Non-pigmented ciliary epithelial cell (primary cell): ENCODE measurements around the gene BCO2.

Experiments used
- DNase-seq: peaks from one replicate; pipeline ENCODE4 v3.0.0-alpha.2; 2010; ENCODE audit warnings: low read depth

The BCO2 gene

DNA sequence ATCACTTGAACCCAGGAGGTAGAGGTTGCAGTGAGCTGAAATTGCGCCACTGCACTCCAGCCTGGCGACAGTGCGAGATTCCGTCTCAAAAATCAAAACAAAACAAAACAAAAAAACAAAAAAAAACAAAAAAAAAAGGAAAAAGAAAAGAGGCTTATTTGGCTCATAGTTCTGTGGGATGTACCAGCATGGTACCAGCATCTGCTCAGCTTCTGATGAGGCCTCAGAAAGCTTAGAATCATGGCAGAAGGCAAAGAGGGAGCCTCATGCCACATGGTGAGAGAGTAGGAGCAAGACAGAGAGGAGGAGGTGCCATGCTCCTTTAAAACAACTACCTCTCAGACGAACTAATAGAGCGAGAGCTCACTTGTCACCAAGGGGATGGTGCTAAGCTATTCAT, 40.3 kb downstream of the BCO2 start:
- DNase-seq, result no peak

DNA sequence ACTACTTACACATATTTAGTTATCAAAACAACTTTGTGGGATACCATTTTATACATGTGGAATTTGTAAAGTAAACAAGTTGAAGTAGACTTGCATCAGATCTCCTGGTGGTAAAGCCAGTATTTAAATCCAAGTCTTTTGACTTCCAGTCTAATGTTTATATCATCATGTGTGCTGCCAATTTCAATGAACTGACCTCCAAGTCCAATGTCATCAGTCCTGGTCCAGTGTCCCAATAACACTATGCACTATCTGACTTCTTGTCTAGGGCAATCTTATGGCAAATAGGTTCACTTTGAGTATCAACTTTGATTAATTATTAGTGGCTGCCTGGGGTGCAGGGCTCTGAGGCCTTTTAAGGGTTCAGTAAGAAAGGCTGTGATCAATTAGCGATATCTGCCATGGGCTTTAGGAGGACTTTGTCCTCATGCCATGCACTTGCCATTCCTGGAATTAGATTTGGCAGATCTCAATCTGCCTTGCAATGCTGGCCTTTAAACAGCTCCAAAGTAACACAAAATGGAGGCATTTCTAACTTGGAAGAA, 41.3 kb downstream of the BCO2 start:
- no peak for DNase-seq

DNA sequence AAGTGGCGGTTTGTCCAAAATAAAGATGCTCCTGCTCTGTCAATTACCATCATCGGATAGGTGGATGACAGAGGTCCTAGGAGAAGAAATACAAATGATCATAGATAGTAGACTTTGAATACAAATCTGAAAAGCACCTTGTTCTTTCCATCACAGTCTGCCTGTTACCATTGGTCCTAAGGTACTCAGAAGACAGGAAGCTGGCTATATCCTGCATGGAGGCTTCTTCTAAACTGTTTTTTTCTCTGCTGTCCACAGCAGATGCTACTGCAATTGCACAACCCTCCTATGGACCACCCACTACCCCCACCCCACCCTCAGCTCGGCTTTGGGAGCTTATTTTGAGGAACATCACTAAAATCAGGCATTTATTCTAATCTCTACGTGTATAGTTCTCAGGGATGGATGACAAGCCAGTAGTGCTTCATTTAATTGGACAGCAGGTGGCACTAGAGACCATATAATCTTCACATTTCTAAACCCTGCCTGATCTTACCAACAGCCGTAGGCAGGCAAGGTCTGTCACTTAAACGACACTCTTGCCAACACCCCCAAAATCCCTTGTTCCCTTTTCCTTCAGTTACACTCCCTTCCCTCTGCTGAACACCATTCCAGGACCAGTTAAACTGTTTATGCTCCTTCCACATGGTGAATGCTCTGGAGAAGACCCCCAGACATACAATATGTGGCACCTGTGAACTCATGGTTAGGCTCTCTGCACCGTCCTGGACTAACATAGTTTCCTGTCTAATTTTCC, 44.3 kb downstream of the BCO2 start:
- DNase-seq, result no peak

DNA sequence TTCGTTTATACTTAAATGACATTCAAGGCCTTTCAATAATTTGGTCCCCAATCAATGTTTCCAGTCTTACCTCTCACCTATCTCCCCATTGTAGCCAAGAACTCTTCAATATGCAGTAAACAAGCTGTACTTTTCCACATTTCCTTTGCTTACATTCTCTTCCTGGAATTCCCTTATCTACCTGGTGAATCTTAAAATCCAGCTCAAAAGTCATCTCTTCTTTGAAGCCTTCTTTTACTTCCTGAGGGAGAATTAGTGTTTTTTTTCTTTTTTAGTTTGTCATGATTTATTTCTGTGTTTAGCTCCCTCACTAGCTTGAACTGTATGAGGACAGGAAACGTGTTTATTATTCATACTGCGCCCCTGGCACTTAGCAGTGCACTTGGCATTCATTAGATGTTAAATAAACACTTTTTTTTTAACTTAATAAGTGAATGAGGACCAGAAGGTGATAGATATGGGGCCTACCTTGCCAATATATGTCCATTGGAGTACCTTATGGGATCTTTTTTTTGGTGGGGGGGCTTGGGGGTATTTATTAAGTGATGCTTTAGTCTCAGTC, 46.0 kb downstream of the BCO2 start:
- DNase-seq, result no peak

DNA sequence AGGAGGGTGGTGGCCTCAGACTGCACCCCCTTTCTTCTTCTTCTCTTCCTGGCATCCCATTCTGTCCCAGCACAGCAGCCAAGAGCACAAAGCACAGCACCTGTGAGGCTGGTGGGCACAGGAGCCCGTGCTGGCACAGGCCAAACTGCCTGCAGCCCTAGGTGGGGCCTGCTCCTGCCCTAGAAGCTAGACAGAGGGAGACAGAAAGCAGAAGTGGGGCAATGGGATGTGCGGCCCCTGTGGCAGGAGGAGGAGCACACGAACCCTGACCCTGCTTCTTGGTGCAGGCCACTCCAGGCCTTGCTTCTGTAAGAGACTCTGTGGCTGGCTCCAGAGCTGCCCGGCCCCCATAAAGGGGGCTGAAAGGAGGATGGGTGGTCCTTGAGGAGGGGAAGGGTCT, 47.0 kb downstream of the BCO2 start:
- DNase-seq, result no peak

DNA sequence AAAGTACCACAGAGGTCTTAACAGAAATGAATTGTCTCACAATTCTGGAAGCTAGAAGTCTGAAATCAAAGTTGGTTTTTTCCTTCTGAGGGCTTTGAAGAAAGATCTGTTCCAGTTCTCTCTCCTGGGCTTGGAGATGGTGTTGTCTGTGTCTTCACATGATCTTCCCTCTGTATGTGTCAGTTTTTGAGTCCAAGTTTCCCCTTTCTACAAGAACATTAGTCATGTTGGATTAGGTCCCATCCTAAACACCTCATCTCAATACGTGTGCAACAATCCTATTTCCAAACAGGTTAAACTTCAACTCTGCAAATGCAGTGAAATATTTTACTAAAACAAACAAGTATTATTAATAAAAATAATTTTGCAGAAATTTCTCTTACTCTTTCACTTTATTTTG, 47.8 kb downstream of the BCO2 start:
- no peak for DNase-seq

DNA sequence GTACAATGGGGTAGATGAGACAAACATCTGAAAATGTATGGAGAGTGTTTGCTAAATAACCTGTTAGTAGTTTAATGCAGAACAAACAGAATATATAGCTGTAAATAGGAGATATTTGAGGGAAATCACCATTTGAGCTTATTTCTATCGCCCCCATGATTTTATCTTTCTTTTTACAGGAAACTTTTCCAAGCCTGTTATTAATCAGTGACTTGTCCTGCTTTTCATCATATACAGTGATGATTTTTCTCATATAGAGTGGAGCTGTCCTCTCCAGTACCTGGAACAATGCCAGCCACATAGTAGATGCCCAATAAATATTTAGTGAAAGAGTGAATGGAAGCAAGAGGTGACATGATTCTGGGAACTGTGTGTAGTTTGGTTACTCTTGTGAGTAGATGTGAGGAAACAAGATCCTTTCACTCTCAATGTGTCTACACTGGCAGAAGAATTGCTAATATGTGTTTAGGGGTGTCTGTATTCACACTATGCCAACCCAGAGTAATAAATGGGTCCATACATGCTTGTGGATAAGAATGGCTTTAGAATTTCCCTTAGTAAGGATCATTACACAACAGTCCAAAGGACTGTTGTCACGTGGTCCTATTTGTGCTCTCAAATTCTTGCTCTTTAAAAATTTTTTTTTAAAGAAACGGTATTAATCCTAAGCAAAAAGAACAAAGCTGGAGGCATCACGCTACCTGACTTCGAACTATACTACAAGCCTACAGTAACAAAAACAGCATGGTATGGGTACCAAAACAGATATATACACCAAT, 48.6 kb downstream of the BCO2 start:
- no peak for DNase-seq

DNA sequence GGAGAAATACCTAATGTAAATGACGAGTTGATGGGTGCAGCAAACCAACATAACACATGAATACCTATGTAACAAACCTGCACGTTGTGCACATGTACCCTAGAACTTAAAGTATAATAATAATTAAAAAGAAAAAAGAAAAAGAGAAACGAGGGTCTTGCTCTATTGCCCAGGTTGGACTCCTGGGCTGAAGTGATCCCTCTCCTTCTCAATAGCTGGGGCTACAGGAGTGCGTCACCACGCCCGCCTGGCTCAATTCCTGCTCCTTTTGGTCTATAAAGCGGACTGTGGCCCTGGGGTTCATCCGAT, 50.4 kb downstream of the BCO2 start:
- no peak for DNase-seq

DNA sequence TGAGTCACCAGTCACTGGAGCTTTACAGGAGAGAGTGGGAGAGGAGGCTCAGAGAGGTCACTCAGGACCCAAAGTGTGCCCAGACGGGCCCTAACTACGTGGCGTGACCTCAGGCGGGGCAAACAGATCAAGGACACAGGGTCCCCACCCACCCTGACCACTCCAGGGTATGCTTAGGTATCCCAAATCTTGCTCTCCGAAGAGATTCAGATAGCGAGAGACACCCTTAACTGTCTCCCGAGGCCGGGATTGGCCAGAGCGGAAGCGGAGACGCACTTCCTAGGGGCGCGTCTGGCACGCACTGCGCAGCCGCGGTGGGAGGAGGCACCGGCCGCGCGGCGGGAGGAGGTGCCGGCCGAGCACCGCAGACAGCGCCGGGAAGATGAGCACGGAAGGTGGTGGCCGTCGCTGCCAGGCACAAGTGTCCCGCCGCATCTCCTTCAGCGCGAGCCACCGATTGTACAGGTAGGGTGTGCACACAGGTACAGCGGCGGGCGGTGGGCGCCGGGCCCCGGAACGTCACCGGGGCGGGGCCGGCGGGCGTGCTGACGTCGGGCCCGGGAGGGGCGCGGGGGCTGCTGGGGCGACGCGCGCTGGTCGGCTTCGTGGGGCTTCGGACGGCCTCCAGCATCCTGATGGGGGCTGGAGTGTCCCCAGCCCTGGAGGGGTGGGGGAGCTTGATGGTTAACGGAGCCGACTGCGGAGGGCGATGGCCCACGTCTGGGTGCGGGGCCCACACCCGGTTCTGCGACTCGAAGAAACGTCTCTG, 50.9 kb downstream of the BCO2 start, which contains the start of gene PTS:
PTS (plus strand) TSS at position 367 of the 769 bp plus-strand sequence; CDS start at position 383, 16 bp downstream.
- DNase-seq, result peak; percentile 51

DNA sequence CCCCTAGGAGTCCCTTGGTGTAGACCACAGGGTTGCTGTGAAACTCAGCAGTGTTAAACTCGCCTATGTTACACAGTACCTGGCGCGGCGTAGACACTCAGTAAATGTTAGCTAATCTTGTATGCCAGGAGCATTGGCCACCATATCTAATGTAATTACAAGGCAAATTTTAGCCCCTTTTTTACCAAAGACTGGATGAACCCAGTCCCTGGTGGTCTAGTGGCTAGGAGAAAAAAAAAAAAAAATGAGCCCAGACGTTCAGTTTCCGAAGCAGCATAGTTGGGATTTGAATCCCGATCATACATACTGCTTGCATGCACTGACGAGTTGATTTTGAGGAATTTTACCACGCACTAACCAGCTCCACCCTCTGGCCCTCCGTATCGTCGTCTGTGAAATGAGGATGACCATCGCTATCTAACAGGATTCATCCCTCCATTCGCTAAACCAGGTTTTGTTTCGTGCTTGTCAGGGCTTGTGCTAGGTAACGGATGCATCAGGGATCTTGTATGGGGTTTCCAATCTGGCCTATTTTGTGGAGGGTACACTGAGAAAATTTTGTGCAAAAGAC, 51.6 kb downstream of the BCO2 start:
- DNase-seq, result no peak

DNA sequence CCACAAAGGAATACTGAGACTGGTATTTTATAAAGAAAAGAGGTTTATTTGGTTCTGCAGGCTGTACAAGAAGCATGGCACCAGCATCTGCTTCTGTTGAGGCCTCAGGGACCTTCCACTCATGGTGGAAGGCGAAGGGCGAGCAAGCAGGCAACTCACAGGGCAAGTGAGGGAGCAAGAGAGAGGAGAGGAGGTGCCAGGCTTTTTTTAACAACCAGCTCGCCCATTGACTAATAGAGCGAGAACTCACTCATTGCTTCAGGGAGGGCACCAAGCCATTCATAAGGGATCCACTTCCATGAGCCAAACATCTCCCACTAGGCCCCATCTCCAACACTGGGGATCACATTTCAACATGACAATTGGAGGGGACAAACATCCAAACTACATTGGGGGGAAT, 52.2 kb downstream of the BCO2 start:
- DNase-seq, result no peak

DNA sequence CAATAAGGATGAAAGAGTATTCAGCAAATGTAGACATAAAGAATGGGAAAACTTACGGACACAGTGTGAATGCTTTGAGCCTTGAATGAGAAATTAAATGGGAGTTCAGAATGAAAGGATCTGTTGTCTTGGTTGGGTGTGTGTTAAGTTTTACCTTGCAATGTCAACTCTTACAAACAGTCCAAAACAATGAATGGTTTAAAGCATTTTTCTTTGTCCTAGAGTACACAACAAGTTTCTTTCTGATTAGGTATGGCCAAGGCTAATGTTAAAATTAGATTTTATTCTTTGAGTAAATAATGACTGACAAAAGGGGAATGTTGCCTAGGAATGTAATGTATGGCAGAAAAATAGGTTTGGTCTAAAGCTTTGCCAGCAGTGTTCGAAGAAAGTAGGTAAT, 53.4 kb downstream of the BCO2 start:
- DNase-seq, result no peak

DNA sequence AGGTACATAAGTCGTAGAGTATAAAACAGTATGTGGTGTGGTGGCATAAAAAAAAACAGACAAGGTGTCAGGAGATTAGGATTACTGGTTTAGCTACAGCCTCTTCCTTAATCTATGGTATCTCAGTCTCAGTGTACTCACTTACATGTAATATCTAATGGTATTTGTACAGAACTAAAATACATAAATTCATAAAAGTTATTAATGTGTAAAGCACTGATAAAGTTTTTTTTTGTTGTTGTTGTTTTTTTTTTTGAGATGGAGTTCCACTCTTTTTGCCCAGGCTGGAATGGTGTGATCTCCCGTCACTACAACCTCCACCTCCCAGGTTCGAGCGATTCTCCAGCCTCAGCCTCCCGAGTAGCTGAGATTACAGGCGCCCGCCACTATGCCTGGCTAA, 53.8 kb downstream of the BCO2 start:
- DNase-seq, result no peak

DNA sequence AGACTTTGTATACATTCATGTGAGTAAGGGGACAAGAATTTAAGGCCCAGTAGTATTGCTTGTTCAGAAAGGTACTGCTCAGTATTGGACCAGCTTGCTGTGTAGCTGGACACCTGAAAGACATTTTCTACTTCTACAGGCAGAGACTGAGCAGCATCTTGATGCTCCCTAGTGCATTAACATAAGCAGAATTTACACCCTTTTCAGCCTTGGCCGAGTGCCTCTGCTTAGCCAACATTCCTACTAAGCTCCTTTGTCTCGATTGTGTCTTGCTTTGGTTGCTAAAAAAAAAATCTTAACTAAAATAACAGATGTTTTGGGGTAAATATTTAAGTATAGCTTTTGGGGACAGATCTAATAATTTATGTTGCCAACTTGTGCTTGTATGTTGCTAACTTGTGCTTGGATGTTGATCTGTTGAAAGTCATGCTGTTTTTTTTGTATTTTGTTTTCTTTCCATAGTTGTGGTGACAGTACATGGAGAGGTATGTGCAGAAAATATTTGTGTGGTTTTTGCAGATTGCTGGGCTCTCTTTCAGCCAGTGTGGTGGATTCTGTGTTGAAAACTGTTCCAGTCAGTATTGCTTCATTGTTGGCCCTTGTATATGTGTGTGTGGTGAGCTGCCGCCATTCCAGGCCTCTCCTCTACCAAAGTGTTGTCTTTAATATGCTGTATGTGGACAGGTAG, 54.6 kb downstream of the BCO2 start:
- DNase-seq, result peak; percentile 80

DNA sequence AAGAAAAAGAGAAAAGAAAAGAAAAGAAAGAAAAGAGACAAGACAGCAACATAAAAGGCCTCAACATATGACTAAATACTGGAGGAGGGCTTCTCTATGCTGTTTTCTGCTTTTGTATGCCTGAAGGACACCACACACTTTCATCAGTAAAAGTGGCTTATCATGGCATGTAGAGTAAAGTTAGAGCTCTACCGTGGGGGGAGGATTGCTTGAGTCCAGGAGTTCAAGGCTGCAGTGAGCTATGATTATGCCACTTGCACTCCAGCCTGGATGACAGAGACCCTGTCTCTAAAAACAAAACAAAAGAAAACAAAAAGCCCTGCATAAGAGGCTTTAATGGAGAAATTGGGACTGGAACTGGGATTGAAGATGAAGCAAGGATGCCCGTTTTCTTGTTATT, 56.6 kb downstream of the BCO2 start:
- DNase-seq, result no peak

DNA sequence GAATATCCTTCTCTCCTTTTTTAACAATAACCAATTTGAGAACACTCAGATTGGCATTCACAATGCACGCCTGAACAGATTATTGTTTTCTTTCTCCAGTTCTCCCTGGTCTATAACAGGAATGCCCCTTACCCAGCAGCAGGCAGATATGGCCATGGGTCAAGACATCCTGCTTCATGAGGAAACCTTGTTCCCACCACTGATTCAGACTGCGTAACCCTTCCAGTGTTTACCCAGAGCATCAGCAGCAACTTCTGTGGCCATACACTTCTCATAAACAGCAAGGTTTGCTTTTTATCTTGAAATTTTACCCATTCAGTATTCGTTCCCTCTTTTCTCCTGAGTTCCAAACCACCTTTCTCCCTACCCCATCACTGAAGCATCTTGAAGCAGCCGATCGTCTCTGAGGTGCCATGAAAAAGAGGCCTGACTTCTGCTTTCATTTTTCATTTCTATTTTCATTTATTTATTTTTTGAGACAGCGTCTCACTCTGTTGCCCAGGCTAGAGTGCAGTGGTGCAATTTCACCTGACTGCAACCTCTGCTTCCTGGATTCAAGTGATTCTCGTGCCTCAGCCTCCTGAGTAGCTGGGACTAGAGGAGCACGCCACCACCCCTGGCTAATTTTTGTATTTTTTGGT, 60.6 kb downstream of the BCO2 start:
- DNase-seq, result no peak

DNA sequence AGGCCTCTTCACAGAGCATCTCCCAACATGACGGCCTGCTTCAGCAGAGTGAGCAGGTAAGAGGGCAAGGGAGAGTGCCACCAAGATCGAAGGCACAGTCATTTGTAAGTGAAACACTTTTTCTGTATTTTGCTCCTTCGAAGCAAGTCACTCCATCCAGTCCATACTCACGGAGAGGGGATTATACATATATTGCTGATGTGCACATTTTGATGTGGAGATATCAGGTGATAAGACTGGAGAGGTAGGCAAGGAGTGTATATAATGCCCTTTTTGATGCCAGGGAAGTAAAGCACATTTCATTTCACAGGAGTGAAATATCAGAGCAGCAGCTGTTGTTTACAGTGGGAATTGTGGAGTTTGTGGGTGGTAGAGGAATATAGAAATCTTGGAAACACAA, 62.1 kb downstream of the BCO2 start:
- no peak for DNase-seq

DNA sequence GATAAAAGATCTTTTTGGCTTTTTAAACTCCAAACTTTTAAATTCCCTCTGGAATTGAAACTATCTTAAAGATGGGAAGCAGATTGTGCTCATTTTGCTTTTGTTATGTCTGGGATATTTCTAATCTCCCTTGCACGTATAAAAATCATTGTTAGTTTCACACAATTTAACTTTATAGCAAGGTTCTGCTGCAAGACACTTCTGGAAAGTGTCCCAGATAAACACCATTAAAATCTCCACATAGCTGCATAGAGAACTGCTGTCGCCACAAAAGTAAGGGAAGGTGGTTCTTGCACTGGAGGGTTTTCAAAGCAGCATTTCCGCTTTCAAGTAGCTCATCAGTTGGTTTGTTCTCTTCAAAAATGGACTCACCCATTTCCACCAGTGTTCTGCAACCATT, 62.7 kb downstream of the BCO2 start:
- DNase-seq, result no peak

DNA sequence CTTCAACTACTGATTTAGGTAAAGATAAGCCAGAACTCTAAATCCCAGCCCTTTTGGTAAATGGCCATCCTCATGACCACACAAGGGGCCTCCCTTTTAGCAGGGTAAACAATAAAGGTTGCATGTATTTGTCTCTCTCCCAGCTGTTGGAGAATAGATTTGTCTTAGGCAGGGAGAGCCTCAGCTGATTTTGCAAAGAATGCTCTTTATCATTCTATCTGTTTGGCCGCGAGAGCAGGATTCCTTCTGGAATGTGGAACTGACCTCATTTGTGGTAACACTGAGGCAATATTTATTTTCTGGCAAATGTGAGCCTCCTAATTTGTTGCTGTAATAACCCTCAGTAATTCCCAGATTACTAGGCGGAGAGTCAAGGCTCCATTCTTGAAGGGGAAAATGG, 66.2 kb downstream of the BCO2 start:
- DNase-seq, result peak; percentile 74

DNA sequence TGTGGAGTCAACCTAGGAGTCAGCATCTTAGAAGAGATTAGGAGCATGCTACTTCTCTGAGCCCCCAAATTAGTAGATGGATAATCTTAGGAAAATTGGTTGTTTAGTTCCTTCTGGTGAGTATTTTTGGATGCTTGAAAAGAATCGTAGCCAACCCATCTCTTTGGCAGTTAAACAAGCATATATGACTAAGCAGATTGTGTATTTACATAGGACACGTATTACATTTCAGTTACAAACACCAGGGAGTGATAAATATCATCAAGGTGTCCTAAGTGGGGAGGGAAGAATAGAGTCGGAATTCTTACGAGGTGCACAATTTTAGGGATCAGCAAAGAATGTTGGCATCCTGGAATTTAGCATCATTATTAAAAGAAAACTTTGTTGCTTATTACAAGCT, 71.9 kb downstream of the BCO2 start:
- DNase-seq, result no peak

DNA sequence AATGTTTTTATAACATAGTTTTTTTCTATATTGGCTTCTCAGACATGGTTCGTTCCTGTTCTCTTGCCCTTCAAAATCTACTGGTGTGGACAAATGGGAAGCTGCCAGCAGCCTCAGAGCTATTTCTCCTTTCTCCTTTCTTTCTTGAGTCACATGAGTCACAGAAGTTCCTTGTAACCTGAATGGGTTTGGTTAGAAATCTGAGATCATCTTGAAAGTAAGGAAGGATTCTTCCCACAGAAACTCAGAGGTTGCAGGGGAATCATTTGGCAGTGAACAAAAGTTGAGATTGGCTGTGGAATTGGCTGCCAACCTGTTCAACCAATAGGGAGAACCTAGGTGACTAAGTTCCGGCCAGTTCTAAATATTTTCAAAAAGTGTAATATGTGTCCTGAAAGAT, 72.9 kb downstream of the BCO2 start:
- no peak for DNase-seq
